ENCODE measurements around the gene TBX10.
"Not testable (repeated sequence)": the region's sequence is repeated elsewhere in the genome, so short reads cannot be mapped to it uniquely, and the experiment has no call there.

The TBX10 gene

GRCh38 chr11:67597458-67597857, 42.1 kb downstream of the TBX10 start:
- not testable (repeated sequence) for DNase-seq

DNA sequence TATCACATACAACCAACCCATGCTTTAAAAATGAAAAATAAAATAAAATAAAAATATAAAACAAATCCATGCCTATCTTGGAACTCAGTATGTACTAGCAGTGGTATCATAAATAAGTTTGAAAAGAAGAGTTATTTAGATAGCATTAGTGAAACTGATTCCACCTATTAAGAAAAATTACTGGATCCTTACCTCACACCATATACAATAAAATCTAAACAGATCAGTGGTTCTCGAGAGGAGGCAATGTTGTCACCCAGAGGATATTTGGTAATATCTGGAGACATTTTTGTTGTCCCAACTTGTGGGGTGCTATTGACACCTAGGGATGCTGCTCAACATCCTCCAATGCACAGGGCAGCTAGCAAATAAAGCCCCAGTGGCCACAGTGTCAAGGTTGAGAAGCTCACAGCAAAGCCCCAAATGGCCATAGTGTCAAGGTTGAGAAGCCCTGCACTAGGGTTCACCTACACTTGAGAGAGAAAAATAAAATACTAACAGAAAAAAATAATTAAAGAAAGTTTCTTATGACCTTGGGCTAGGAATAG, 42.7 kb downstream of the TBX10 start:
- DNase-seq: no peak

DNA sequence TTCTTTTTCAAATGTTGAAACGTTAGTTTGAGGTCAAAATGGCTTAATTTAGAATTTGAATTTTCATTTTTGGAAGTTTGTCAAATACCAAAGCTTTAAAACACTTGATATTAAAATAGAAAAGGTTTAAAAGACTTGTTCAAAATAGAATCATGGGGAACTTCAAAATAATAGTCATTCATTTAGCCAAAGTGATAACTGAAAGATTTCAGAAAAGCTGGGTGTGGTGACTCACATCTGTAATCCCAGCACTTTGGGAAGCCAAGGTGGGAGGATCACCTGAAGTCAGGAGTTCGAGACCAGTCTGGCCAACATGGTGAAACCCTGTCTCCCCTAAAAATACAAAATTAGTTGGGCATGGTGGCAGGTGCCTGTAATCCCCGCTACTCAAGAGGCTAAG, 45.1 kb downstream of the TBX10 start:
- DNase-seq: no peak

GRCh38 chr11:67593565-67593905, 46.0 kb downstream of the TBX10 start:
- no peak for DNase-seq

DNA sequence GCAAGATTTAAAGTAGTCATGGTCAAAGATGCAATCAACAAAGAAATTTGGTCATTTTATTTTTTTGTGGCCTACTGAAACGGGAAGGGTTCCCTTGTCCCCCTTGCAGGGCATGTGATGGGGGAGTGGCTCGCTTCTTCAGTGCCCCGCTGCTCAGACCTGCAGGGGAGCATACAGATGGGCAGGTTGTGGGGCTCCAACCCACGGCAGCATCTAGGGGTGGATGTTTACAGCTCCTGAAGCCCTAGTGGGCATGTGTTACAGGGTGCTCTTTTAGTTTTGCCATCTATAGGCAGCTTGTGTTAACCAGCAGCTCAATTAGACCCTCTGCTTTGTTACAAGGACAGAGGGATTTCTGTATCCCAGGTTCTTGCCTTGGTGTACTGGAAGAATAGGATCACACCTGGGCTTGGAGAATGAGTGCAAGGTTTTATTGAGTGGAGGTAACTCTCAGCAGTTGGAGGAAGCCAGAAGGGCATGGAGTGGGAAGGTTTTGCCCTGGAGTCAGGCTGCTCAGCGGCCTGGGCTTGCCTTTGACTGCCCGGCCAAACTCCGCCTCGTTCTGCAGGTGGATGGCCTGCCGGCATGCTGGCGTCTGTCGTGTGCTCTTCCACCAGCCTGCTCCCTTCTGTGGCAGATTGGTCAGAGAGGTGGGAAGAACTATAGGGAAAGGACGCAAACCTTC, 46.5 kb downstream of the TBX10 start:
- DNase-seq: no peak

GRCh38 chr11:67588899-67589415, 50.6 kb downstream of the TBX10 start:
- not testable (repeated sequence) for DNase-seq

- DNase-seq: no peak
Measured at GRCh38 chr11:67588136-67588503, 51.4 kb downstream of the TBX10 start.

DNA sequence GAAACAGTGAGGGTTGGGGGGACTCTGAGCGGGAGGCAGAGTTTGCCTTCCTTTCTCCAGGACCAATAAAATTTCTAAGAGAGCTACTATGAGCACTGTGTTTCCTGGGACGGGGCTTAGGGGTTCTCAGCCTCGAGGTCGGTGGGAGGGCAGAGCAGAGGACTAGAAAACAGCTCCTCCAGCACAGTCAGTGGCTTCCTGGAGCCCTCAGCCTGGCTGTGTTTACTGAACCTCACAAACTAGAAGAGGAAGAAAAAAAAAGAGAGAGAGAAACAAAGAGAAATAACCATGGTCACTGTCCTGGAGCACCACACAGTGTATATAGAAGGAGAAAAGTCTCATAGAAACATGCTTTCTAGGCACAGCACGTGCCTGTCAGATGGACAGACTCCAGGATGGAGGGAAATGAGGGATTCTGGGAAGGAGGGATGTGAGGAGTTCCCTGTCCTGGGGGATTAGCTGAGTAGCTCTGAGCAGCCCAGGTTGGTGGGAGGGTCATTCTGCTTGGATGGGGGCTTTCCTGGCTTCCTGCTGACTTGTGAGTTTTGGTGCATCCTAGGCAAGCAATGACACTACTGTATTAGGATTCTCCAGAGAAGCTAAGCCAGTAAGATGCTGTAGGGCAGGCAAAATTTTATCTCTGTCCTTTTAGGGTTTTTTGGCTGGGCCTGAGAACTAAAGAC, 52.9 kb downstream of the TBX10 start:
- DNase-seq: no peak

DNA sequence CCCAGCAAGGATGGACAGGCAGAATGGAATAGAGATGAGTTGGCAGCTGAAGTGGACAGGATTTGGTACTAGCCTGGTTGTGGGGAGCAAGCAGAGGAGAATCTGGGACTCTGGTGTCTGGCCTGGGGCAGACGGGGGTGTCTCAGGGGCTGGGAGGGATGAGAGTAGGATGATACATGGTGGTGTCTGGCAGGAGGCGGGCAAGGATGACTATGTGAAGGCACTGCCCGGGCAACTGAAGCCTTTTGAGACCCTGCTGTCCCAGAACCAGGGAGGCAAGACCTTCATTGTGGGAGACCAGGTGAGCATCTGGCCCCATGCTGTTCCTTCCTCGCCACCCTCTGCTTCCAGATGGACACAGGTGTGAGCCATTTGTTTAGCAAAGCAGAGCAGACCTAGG, 53.7 kb downstream of the TBX10 start:
- DNase-seq: no peak

GRCh38 chr11:67584881-67585873, 54.4 kb downstream of the TBX10 start:
- DNase-seq: no peak

DNA sequence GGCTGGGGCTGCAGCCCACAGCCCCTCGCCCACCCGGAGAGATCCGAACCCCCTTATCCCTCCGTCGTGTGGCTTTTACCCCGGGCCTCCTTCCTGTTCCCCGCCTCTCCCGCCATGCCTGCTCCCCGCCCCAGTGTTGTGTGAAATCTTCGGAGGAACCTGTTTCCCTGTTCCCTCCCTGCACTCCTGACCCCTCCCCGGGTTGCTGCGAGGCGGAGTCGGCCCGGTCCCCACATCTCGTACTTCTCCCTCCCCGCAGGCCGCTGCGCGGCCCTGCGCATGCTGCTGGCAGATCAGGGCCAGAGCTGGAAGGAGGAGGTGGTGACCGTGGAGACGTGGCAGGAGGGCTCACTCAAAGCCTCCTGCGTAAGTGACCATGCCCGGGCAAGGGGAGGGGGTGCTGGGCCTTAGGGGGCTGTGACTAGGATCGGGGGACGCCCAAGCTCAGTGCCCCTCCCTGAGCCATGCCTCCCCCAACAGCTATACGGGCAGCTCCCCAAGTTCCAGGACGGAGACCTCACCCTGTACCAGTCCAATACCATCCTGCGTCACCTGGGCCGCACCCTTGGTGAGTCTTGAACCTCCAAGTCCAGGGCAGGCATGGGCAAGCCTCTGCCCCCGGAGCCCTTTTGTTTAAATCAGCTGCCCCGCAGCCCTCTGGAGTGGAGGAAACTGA, 55.2 kb downstream of the TBX10 start:
- peak; percentile 42 for DNase-seq

DNA sequence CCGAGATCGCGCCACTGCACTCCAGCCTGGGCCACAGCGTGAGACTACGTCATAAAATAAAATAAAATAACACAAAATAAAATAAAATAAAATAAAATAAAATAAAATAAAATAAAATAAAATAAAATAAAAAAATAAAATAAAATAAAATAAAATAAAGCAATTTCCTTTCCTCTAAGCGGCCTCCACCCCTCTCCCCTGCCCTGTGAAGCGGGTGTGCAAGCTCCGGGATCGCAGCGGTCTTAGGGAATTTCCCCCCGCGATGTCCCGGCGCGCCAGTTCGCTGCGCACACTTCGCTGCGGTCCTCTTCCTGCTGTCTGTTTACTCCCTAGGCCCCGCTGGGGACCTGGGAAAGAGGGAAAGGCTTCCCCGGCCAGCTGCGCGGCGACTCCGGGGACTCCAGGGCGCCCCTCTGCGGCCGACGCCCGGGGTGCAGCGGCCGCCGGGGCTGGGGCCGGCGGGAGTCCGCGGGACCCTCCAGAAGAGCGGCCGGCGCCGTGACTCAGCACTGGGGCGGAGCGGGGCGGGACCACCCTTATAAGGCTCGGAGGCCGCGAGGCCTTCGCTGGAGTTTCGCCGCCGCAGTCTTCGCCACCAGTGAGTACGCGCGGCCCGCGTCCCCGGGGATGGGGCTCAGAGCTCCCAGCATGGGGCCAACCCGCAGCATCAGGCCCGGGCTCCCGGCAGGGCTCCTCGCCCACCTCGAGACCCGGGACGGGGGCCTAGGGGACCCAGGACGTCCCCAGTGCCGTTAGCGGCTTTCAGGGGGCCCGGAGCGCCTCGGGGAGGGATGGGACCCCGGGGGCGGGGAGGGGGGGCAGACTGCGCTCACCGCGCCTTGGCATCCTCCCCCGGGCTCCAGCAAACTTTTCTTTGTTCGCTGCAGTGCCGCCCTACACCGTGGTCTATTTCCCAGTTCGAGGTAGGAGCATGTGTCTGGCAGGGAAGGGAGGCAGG, 56.0 kb downstream of the TBX10 start, which contains the start of gene GSTP1:
Gene GSTP1 (plus strand): TSS at position 566 of the 958 bp plus-strand sequence. CDS start 32 bp downstream, at position 598.
- DNase-seq: peak; percentile 76

GRCh38 chr11:67582011-67582410, 57.6 kb downstream of the TBX10 start:
- DNase-seq: no peak

- DNase-seq: no peak
Measured at GRCh38 chr11:67581469-67581868, 58.1 kb downstream of the TBX10 start.

Data from CD4-positive, alpha-beta T cell treated with Interferon gamma for 1 hour (primary cell).